K562 (cell line): ENCODE data around the gene CMIP. TPM values are rescaled to one million over a fixed set of nuclear protein-coding genes. Genes with fewer than 3 reads are reported as not detected.
A peak's percentile ranks its signal among the peaks of the same experiment; 100 is the strongest.

ENCODE experiments used
- BRD9 ChIP-seq: fragments of 450-650 bp; IDR thresholded peaks from 2 replicates; pipeline ENCODE4 v1.6.1; 2018; ENCODE audit warnings: low read depth; ENCODE audit not compliant: partially characterized antibody
- ETV6 ChIP-seq, 3 experiments: fragments of 150-350 bp in 1 of 3; sonication (generic) in 1 of 3; formaldehyde crosslinking in 1 of 3; IDR thresholded peaks; 2 replicates each; pipeline versions ENCODE4 v1.6.1 to v1.8.0; 2014 to 2022; ENCODE audit warnings: borderline replicate concordance in 2 of 3, low read depth in 2 of 3, antibody characterized with exemption in 1 of 3, low read length in 1 of 3, mild to moderate bottlenecking in 1 of 3, missing genetic modification reagents in 1 of 3
- KLF10 ChIP-seq: fragments of 250-450 bp; sonication (Bioruptor Pico); IDR thresholded peaks from 2 replicates; pipeline ENCODE4 v1.6.1; 2021; ENCODE audit warnings: matching md5 sums
- NFXL1 ChIP-seq: fragments of 450-650 bp; formaldehyde crosslinking; IDR thresholded peaks from 2 replicates; pipeline ENCODE4 v1.4.0; 2021; ENCODE audit warnings: mild to moderate bottlenecking
- ZNF282 ChIP-seq: sonication (generic); formaldehyde crosslinking; IDR thresholded peaks from 2 replicates; pipeline ENCODE4 v1.8.1; 2023; ENCODE audit warnings: missing genetic modification reagents
- ZNF778 ChIP-seq: fragments of 450-650 bp; formaldehyde crosslinking; IDR thresholded peaks from 2 replicates; pipeline ENCODE4 v1.4.0; 2020; ENCODE audit warnings: mild to moderate bottlenecking, moderate library complexity
- polyA plus RNA-seq, 8 experiments: library from polyadenylated mRNA; depleted of rRNA in 4 of 8; stranded (reverse) in 5 of 8; unstranded in 3 of 8; fragments of >200 nt; fragmentation: Nextera tagmentation in 2 of 8; fragmentation: Illumina TruSeq in 1 of 8; extraction: Ambion mirVana in 2 of 8; extraction: Trizol in 1 of 8; gene quantifications; 2 replicates each; pipeline versions ENCODE4 v1.2.1 to v1.2.3, GENCODE V29; 2011 to 2014; ENCODE audit warnings: inconsistent platforms in 1 of 8, missing spikeins in 1 of 8
- total RNA-seq, 7 experiments: library from RNA; depleted of rRNA in 6 of 7; stranded (reverse); fragments of >200 nt in 6 of 7; fragmentation: Illumina TruSeq in 2 of 7; extraction: Trizol in 2 of 7; gene quantifications; 2 replicates each; pipeline versions ENCODE4 v1.2.1 to v1.2.3, GENCODE V29; 2011 to 2021; ENCODE audit warnings: low replicate concordance in 1 of 7
- TF ChIP-seq, protein P1 (sequence below): fragments of 200-600 bp; sonication (generic); IDR thresholded peaks from one replicate; pipeline ENCODE4 v1.6.1; 2012; ENCODE audit warnings: mild to moderate bottlenecking, low read depth, low read length, inconsistent platforms
- TF ChIP-seq, protein P2 (sequence below): fragments of 450-650 bp; IDR thresholded peaks from 2 replicates; pipeline ENCODE4 v1.6.1; 2016; ENCODE audit warnings: missing biosample characterization, missing genetic modification characterization

The CMIP gene
- total and polyA plus RNA-seq, 9 of the 15 experiments (the other 6 are each of a cell fraction or from before 2014, with no cell fraction given), result 0.94 to 82.5 (median 10.3) TPM

DNA sequence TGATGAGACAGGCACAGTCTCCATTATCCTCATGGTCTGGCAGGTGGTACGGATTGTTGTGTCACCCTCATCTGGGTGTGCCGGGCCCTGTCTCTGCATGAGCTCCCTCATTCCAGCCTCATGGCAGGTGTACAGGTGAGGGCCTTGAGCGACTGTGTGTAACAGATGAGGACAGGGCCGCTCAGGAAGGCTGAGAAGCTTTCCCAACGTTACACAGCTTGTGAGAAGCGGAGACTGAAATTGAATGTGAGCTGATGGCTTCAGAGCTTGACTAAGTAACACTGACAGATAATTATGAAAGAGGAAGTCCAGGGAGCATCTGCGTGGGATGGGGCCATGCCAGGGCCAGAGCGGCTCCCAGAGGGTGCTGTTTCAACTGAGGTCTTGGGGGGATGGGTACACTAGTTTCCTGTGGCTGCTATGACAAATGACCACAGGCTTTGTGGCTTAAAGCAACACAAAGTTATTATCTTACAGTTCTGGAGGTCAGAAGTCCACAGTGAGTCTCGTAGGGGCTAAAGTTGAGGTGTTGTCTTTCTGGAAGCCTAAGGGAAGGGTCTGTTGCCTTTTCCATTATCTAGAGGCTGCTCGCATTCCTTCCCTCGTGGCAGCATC, 36.7 kb downstream of the CMIP start (continued):
- TF ChIP-seq, protein P1, sequence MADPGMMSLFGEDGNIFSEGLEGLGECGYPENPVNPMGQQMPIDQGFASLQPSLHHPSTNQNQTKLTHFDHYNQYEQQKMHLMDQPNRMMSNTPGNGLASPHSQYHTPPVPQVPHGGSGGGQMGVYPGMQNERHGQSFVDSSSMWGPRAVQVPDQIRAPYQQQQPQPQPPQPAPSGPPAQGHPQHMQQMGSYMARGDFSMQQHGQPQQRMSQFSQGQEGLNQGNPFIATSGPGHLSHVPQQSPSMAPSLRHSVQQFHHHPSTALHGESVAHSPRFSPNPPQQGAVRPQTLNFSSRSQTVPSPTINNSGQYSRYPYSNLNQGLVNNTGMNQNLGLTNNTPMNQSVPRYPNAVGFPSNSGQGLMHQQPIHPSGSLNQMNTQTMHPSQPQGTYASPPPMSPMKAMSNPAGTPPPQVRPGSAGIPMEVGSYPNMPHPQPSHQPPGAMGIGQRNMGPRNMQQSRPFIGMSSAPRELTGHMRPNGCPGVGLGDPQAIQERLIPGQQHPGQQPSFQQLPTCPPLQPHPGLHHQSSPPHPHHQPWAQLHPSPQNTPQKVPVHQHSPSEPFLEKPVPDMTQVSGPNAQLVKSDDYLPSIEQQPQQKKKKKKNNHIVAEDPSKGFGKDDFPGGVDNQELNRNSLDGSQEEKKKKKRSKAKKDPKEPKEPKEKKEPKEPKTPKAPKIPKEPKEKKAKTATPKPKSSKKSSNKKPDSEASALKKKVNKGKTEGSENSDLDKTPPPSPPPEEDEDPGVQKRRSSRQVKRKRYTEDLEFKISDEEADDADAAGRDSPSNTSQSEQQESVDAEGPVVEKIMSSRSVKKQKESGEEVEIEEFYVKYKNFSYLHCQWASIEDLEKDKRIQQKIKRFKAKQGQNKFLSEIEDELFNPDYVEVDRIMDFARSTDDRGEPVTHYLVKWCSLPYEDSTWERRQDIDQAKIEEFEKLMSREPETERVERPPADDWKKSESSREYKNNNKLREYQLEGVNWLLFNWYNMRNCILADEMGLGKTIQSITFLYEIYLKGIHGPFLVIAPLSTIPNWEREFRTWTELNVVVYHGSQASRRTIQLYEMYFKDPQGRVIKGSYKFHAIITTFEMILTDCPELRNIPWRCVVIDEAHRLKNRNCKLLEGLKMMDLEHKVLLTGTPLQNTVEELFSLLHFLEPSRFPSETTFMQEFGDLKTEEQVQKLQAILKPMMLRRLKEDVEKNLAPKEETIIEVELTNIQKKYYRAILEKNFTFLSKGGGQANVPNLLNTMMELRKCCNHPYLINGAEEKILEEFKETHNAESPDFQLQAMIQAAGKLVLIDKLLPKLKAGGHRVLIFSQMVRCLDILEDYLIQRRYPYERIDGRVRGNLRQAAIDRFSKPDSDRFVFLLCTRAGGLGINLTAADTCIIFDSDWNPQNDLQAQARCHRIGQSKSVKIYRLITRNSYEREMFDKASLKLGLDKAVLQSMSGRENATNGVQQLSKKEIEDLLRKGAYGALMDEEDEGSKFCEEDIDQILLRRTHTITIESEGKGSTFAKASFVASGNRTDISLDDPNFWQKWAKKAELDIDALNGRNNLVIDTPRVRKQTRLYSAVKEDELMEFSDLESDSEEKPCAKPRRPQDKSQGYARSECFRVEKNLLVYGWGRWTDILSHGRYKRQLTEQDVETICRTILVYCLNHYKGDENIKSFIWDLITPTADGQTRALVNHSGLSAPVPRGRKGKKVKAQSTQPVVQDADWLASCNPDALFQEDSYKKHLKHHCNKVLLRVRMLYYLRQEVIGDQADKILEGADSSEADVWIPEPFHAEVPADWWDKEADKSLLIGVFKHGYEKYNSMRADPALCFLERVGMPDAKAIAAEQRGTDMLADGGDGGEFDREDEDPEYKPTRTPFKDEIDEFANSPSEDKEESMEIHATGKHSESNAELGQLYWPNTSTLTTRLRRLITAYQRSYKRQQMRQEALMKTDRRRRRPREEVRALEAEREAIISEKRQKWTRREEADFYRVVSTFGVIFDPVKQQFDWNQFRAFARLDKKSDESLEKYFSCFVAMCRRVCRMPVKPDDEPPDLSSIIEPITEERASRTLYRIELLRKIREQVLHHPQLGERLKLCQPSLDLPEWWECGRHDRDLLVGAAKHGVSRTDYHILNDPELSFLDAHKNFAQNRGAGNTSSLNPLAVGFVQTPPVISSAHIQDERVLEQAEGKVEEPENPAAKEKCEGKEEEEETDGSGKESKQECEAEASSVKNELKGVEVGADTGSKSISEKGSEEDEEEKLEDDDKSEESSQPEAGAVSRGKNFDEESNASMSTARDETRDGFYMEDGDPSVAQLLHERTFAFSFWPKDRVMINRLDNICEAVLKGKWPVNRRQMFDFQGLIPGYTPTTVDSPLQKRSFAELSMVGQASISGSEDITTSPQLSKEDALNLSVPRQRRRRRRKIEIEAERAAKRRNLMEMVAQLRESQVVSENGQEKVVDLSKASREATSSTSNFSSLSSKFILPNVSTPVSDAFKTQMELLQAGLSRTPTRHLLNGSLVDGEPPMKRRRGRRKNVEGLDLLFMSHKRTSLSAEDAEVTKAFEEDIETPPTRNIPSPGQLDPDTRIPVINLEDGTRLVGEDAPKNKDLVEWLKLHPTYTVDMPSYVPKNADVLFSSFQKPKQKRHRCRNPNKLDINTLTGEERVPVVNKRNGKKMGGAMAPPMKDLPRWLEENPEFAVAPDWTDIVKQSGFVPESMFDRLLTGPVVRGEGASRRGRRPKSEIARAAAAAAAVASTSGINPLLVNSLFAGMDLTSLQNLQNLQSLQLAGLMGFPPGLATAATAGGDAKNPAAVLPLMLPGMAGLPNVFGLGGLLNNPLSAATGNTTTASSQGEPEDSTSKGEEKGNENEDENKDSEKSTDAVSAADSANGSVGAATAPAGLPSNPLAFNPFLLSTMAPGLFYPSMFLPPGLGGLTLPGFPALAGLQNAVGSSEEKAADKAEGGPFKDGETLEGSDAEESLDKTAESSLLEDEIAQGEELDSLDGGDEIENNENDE, result no peak
- TF ChIP-seq, protein P2, sequence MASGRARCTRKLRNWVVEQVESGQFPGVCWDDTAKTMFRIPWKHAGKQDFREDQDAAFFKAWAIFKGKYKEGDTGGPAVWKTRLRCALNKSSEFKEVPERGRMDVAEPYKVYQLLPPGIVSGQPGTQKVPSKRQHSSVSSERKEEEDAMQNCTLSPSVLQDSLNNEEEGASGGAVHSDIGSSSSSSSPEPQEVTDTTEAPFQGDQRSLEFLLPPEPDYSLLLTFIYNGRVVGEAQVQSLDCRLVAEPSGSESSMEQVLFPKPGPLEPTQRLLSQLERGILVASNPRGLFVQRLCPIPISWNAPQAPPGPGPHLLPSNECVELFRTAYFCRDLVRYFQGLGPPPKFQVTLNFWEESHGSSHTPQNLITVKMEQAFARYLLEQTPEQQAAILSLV (tag), result no peak
- TF ChIP-seq KLF10 (CRISPR knock-in tag) (no peak), NFXL1 (CRISPR knock-in tag) (0 out of 2 replicates have a peak, but pooled peaks have one; percentile 17), ETV6 (IDR thresholded peaks at IDR 0.05; ENCODE audit: borderline replicate concordance in 1 of 2, low read depth in 2 of 2, low read length in 1 of 2) (peak in 1 of 2 experiments; percentile 98; a peak in 2 of 4 replicates), ETV6 (CRISPR knock-in tag; IDR thresholded peaks at IDR 0.05; ENCODE audit: borderline replicate concordance) (no peak), ZNF778 (CRISPR knock-in tag) (no peak), BRD9 (no peak), ZNF282 (CRISPR knock-in tag) (no peak)
